ENCODE data around the gene C8G.

GRCh38 chr9:136961279-136962065 is 16.4 kb downstream of the C8G start:
- TF ChIP-seq RFX5 (IDR thresholded peaks at IDR 0.05; ENCODE audit: low read depth, low read length) = no peak
- TF ChIP-seq POLR2A (IDR thresholded peaks at IDR 0.05; ENCODE audit: low read depth, low read length) = no peak
- TF ChIP-seq ELK1 (IDR thresholded peaks at IDR 0.05; ENCODE audit: borderline replicate concordance, low read depth, low read length) = no peak
- TF ChIP-seq CTCF (conservative IDR thresholded peaks at IDR 0.05; ENCODE audit: low read depth, low read length) = no peak
- TF ChIP-seq RAD21 (IDR thresholded peaks at IDR 0.05; ENCODE audit: low read length) = no peak
- no peak for TF ChIP-seq MAFK (IDR thresholded peaks at IDR 0.05; ENCODE audit: low read depth, low read length)
- no peak for TF ChIP-seq CEBPB (IDR thresholded peaks at IDR 0.05; ENCODE audit: low read depth, low read length)
- TF ChIP-seq BHLHE40 (IDR thresholded peaks at IDR 0.05; ENCODE audit: low read depth, low read length) = no peak
- no peak for TF ChIP-seq MXI1 (IDR thresholded peaks at IDR 0.05; ENCODE audit: borderline replicate concordance, low read depth, low read length)
- no peak for TF ChIP-seq USF2 (IDR thresholded peaks at IDR 0.05; ENCODE audit: low read depth, low read length)

All from IMR-90 (cell line).